MCF 10A (cell line): ENCODE results near the gene NSL1. TPM values are rescaled to one million over a fixed set of nuclear protein-coding genes. Genes with fewer than 3 reads are reported as not detected.

ENCODE experiments used
- BruUV-seq: library from RNA; stranded (reverse); fragments of 400-500 nt; replicated peaks from 2 replicates; lab custom pipeline; 2021; lab: Mats Ljungman, UMichigan
- CTCF ChIA-PET: fragments of 300-600 bp; sonication (Branson Sonifier 250); formaldehyde crosslinking; extraction: SDS; loops from one replicate; lab custom pipeline; 2021; ENCODE audit warnings: antibody characterized with exemption, inconsistent platforms; lab: Yijun Ruan, JAX
- POLR2A ChIA-PET: fragments of 300-600, 350-650 bp; sonication (Branson Sonifier 250); formaldehyde crosslinking; extraction: SDS; loops from one replicate; lab custom pipeline; 2020; ENCODE audit warnings: antibody characterized with exemption, inconsistent platforms; lab: Yijun Ruan, JAX
- DNase-seq: peaks from one replicate; pipeline ENCODE4 v3.0.0-alpha.2; 2018; ENCODE audit not compliant: unreplicated experiment
- H3K27ac Mint-ChIP-seq: one replicate; pipeline ENCODE4 v1.8.0; 2022; ENCODE audit warnings: mild to moderate bottlenecking, low read depth, mixed read lengths; ENCODE audit not compliant: unreplicated experiment
- H3K27me3 Mint-ChIP-seq: one replicate; pipeline ENCODE4 v1.8.0; 2022; ENCODE audit warnings: mixed read lengths; ENCODE audit not compliant: insufficient read depth, unreplicated experiment
- H3K36me3 Mint-ChIP-seq: one replicate; pipeline ENCODE4 v1.8.0; 2022; ENCODE audit warnings: mild to moderate bottlenecking, moderate library complexity, mixed read lengths; ENCODE audit not compliant: insufficient read depth, unreplicated experiment
- H3K4me1 Mint-ChIP-seq: one replicate; pipeline ENCODE4 v1.8.0; 2022; ENCODE audit warnings: mixed read lengths; ENCODE audit not compliant: insufficient read depth, unreplicated experiment
- H3K4me3 Mint-ChIP-seq: one replicate; pipeline ENCODE4 v1.8.0; 2022; ENCODE audit warnings: mild to moderate bottlenecking, moderate library complexity, mixed read lengths; ENCODE audit not compliant: unreplicated experiment
- H3K9me3 Mint-ChIP-seq: one replicate; pipeline ENCODE4 v1.8.0; 2022; ENCODE audit warnings: mixed read lengths; ENCODE audit not compliant: unreplicated experiment
- intact Hi-C: fragments of 100-400 bp; cut with micrococcal nuclease; formaldehyde crosslinking; loops from 2 replicates; pipeline ENCODE4 v1.14.1; 2022
- total RNA-seq: library from RNA; stranded (reverse); gene quantifications from 2 replicates; pipeline ENCODE4 v1.2.3, GENCODE V29; 2022
- TF ChIP-seq, protein P1 (sequence below): fragments of 200-600 bp; IDR thresholded peaks from one replicate; pipeline ENCODE4 v1.8.0; 2022; ENCODE audit warnings: antibody characterized with exemption, mild to moderate bottlenecking; ENCODE audit not compliant: unreplicated experiment

NSL1 gene
- total RNA-seq, 1 experiment from 2014 or later: 39.7 TPM

DNA sequence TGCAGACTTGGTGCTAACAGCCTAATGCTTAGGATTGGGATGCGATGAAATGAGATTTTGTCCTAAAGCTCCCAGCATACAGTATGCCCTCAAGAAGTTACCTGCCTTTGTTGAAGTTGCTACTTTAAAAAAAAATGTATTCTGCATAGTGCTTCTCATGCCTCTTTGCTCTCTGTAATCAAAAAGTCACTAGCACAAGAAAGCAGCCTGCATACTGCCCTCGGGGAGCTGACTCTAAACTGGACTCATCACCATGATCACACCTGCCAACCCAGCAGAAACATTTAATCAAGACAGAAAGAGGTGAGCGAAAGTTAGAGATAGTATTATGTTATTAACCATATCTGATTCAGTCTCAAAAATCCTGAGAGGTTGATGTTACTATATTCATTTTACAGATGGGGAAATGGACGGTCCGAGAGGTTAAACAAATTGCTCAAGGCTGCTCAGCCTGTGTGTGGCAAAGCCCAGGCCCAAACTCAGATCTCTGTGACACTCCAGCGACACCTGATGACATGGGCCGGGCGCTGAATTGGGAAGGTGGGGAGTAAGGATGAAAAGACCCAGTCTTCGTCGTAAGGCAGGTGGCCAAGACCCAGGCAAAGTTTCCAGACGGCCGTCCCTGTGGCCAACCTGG lies 93.0 kb downstream of the NSL1 start:
- ChIA-PET POLR2A (interaction anchor here (0.7 to 1.9 kb wide), 4 partner anchors 9 to 86 kb away, joined by 3 to 6 read pairs (median 3); no protein-coding TSS in a partner anchor), CTCF (interaction anchor here (0.6 to 2.4 kb wide), 15 partner anchors 9 to 430 kb away, joined by 3 to 8 read pairs (median 3); partner anchors contain the start of genes NSL1, PACC1 and TATDN3)
- peaks cover 64% of the 10 kb centered on the region for H3K27me3 Mint-ChIP-seq
- TF ChIP-seq, protein P1, sequence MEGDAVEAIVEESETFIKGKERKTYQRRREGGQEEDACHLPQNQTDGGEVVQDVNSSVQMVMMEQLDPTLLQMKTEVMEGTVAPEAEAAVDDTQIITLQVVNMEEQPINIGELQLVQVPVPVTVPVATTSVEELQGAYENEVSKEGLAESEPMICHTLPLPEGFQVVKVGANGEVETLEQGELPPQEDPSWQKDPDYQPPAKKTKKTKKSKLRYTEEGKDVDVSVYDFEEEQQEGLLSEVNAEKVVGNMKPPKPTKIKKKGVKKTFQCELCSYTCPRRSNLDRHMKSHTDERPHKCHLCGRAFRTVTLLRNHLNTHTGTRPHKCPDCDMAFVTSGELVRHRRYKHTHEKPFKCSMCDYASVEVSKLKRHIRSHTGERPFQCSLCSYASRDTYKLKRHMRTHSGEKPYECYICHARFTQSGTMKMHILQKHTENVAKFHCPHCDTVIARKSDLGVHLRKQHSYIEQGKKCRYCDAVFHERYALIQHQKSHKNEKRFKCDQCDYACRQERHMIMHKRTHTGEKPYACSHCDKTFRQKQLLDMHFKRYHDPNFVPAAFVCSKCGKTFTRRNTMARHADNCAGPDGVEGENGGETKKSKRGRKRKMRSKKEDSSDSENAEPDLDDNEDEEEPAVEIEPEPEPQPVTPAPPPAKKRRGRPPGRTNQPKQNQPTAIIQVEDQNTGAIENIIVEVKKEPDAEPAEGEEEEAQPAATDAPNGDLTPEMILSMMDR: no peak
- H3K4me1 Mint-ChIP-seq: peaks cover 12% of the 10 kb centered on the region
- intact Hi-C loops: loop anchor here (1.0 to 2.0 kb wide), 3 partner anchors 32 to 84 kb away; no protein-coding TSS in a partner anchor
- H3K9me3 Mint-ChIP-seq: no peaks in the 10 kb centered on the region
- H3K27ac Mint-ChIP-seq: no peak overlapping the region
- DNase-seq: no peak
- no TSS peak for BruUV-seq
- H3K4me3 Mint-ChIP-seq: peak overlapping the region; percentile 71
- no peaks in the 10 kb centered on the region for H3K36me3 Mint-ChIP-seq

DNA sequence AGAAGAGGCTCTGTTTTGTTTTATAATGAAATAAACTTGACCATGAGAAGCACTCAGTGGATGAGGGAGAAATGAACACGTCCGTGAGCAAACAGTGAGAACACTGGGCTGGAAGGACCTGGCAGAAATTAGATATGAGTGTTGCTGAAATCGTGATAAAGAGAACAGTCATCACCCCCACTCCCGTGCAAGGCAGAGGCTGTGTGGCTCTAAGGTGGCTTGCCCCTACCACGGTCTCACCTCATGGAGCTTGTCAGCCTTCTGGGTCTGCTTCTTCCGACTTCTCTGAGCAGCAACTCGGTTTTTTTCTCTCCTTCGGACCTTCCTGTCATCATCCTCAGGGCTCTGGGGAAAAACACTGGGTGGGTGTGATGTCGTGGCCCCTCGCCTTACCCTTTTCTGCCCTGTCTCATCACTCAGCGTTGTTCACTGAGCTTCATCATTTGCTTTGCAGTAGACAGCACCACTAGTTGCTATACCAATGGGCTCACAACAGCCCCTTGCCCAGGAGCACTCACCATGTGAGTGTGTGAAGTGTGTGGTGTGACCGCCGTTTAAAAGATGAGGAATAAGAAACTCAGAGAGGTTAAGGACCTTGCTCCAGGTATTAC lies 94.8 kb downstream of the NSL1 start:
- H3K27me3 Mint-ChIP-seq: peaks cover 64% of the 10 kb centered on the region
- no peak for DNase-seq
- intact Hi-C loops: no loop called here
- CTCF ChIA-PET: interaction anchor here (0.9 to 2.4 kb wide), 5 partner anchors 7 to 168 kb away, joined by 4 to 8 read pairs (median 5); no protein-coding TSS in a partner anchor
- H3K36me3 Mint-ChIP-seq: no peaks in the 10 kb centered on the region
- H3K27ac Mint-ChIP-seq: no peak overlapping the region
- TF ChIP-seq, protein P1: no peak
- H3K9me3 Mint-ChIP-seq: no peaks in the 10 kb centered on the region
- POLR2A ChIA-PET: interaction anchor here (1.0 to 1.6 kb wide), 2 partner anchors 88 to 299 kb away, joined by 3 to 6 read pairs; partner anchors contain the start of gene ATF3
- no peak overlapping the region for H3K4me3 Mint-ChIP-seq
- peaks cover 12% of the 10 kb centered on the region for H3K4me1 Mint-ChIP-seq
- no TSS peak for BruUV-seq

DNA sequence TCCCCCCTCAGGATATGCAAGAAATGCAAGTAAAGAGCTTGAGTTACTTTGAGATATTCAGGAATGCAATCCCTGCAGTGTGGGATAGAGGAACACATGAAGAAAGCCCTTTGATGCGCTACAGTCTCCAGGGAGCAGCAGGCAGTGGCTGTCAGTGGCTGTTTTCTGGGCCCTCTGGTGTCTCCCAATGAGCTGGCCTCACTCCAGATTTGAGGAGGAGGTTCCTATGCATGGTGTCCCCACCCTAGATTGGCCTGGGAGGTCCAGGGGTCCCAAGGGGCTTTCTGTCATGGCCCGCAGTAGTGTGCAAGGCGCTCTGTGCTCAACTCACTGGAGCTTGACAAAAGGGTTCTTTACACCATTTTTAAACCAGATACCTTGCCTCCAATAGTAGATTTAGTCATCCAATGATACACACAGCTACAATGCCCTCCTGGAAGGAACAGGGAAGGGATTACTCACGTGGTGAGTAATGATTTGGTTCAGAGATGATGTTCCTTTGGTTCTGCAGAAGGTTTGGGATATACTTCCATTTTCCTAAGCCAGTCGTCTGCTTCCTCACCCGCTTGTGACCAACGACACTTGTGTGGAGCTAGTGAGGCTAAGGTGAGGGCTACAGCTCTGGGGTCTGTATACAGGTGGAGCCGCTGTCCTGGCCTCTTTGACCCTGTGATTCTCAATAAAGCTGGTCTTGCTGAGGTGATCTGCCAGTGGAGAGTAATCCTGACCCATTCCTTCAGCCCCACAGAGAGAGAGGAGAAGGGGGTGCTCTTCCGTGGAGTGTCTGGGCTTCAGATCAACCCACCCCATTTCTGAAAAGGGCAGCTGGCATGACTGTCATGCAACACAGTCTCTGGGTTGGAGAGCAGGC lies 98.6 kb downstream of the NSL1 start:
- H3K27ac Mint-ChIP-seq: no peak overlapping the region
- H3K36me3 Mint-ChIP-seq: no peaks in the 10 kb centered on the region
- intact Hi-C loops: no loop called here
- CTCF ChIA-PET: interaction anchor here (0.6 to 1.0 kb wide), 4 partner anchors 18 to 215 kb away, joined by 3 to 5 read pairs (median 4); no protein-coding TSS in a partner anchor
- TF ChIP-seq, protein P1: no peak
- H3K4me3 Mint-ChIP-seq: no peak overlapping the region
- no TSS peak for BruUV-seq
- DNase-seq: peak; percentile 67
- H3K27me3 Mint-ChIP-seq: peaks cover 41% of the 10 kb centered on the region
- POLR2A ChIA-PET: interaction anchor here (0.5 to 0.6 kb wide), 2 partner anchors 135 to 1281 kb away, joined by 3 read pairs; no protein-coding TSS in a partner anchor
- no peaks in the 10 kb centered on the region for H3K9me3 Mint-ChIP-seq
- H3K4me1 Mint-ChIP-seq: no peaks in the 10 kb centered on the region
